Brain microvascular endothelial cell (primary cell): Measurements from ENCODE around the gene OSBPL10.
A peak's percentile ranks its signal among the peaks of the same experiment; 100 is the strongest.

Experiments
- DNase-seq: peaks from one replicate; pipeline ENCODE4 v3.0.0-alpha.2; 2020
- H3K27ac ChIP-seq: fragments of 250-450 bp; sonication (Bioruptor Pico); 2 replicates; pipeline ENCODE4 v1.5.1; 2020; ENCODE audit warnings: mild to moderate bottlenecking, moderate library complexity
- H3K27me3 ChIP-seq: fragments of 250-450 bp; sonication (Bioruptor Pico); replicated peaks from 2 replicates; pipeline ENCODE4 v1.5.1; 2020; ENCODE audit warnings: mild to moderate bottlenecking
- H3K36me3 ChIP-seq: fragments of 250-450 bp; sonication (Bioruptor Pico); replicated peaks from 2 replicates; pipeline ENCODE4 v1.5.1; 2020; ENCODE audit warnings: mild to moderate bottlenecking
- H3K4me3 ChIP-seq: 2 replicates; pipeline ENCODE4 v1.5.1; 2011; ENCODE audit warnings: low read depth, mild to moderate bottlenecking, control low read depth, low read length, moderate library complexity
- CTCF ChIP-seq: IDR thresholded peaks from 2 replicates; pipeline ENCODE4 v1.5.1; 2011; ENCODE audit warnings: low read depth, mild to moderate bottlenecking, moderate library complexity, low read length, control low read depth, inconsistent platforms; ENCODE audit errors: missing control alignments
- in situ Hi-C: cut with HindIII; loops from 2 replicates; pipeline ENCODE4 v1.10.0; 2017; ENCODE audit warnings: low sequenced_read_pairs, low pct_ligation_motif_present

Gene OSBPL10

GRCh38 chr3:31908391-31909097, 72.5 kb downstream of the OSBPL10 start:
- Histone ChIP-seq H3K27ac (no peak overlapping the region), H3K4me3 (no peak overlapping the region), H3K27me3 (no peaks in the 10 kb centered on the region), H3K36me3 (no peaks in the 10 kb centered on the region)
- peak; percentile 48 for TF ChIP-seq CTCF
- in situ Hi-C loops: no loop called here
- DNase-seq: no peak

GRCh38 chr3:31906182-31906581, 74.9 kb downstream of the OSBPL10 start:
- no peak for TF ChIP-seq CTCF
- Histone ChIP-seq H3K4me3 (no peak overlapping the region), H3K36me3 (no peaks in the 10 kb centered on the region), H3K27me3 (no peaks in the 10 kb centered on the region), H3K27ac (no peak overlapping the region)
- DNase-seq: no peak
- in situ Hi-C loops: no loop called here

- no peak for DNase-seq
Observed at GRCh38 chr3:31903686-31904431, 77.2 kb downstream of the OSBPL10 start.

GRCh38 chr3:31900583-31900982, 80.5 kb downstream of the OSBPL10 start:
- Histone ChIP-seq H3K36me3 (no peaks in the 10 kb centered on the region), H3K4me3 (no peak overlapping the region), H3K27me3 (no peaks in the 10 kb centered on the region), H3K27ac (no peak overlapping the region)
- in situ Hi-C loops: no loop called here
- DNase-seq: no peak
- TF ChIP-seq CTCF: no peak

More at GRCh38 chr3:31903686-31904431, 77.2 kb downstream of the OSBPL10 start:
- H3K27me3 ChIP-seq: no peaks in the 10 kb centered on the region
- H3K27ac ChIP-seq: no peak overlapping the region
- H3K4me3 ChIP-seq: no peak overlapping the region
- in situ Hi-C loops: no loop called here
- no peak for TF ChIP-seq CTCF
- H3K36me3 ChIP-seq: no peaks in the 10 kb centered on the region

- Histone ChIP-seq H3K4me3 (no peak overlapping the region), H3K36me3 (no peaks in the 10 kb centered on the region), H3K27me3 (no peaks in the 10 kb centered on the region), H3K27ac (no peak overlapping the region)
- in situ Hi-C loops: no loop called here
- TF ChIP-seq CTCF: no peak
- DNase-seq: no peak
Observed at GRCh38 chr3:31896648-31897433, 84.2 kb downstream of the OSBPL10 start.
